ENCODE measurements around the gene PDSS2.

GRCh38 chr6:107330168-107330567 lies 129.2 kb downstream of the PDSS2 start:
- TF ChIP-seq CTCF (IDR thresholded peaks at IDR 0.05; ENCODE audit: low read length), result no peak
- TF ChIP-seq EZH2 (IDR thresholded peaks at IDR 0.05; ENCODE audit: borderline replicate concordance, low read length), result no peak

Data from OCI-LY1 (cell line).